MM.1S (cell line): ENCODE measurements around the gene BORCS8.

Experiments
- DNase-seq: peaks from one replicate; pipeline ENCODE4 v3.0.0-alpha.2; 2015
- H2AFZ ChIP-seq: fragments of 300-600 bp; sonication (generic); 2 replicates; pipeline ENCODE4 v1.6.0; 2016; ENCODE audit warnings: antibody characterized with exemption, low read length
- H3F3A ChIP-seq: fragments of 300-600 bp; sonication (generic); 2 replicates; pipeline ENCODE4 v1.6.1; 2016; ENCODE audit warnings: mild to moderate bottlenecking, antibody characterized with exemption, low read length, moderate library complexity, mixed read lengths; ENCODE audit not compliant: insufficient read depth
- H3K27ac ChIP-seq: fragments of 300-600 bp; sonication (generic); 2 replicates; pipeline ENCODE4 v1.5.1; 2016; ENCODE audit warnings: mild to moderate bottlenecking, low read length
- H3K27me3 ChIP-seq: fragments of 300-600 bp; sonication (generic); replicated peaks from 2 replicates; pipeline ENCODE4 v1.6.0; 2016; ENCODE audit warnings: low read length; ENCODE audit not compliant: insufficient read depth
- H3K36me3 ChIP-seq: fragments of 300-600 bp; sonication (generic); replicated peaks from 2 replicates; pipeline ENCODE4 v1.6.1; 2016; ENCODE audit warnings: mild to moderate bottlenecking, low read length, mixed read lengths; ENCODE audit not compliant: insufficient read depth
- H3K4me1 ChIP-seq: fragments of 300-600 bp; sonication (generic); 2 replicates; pipeline ENCODE4 v1.6.1; 2016; ENCODE audit warnings: low read length, mixed read lengths
- H3K4me2 ChIP-seq: fragments of 300-600 bp; sonication (generic); 2 replicates; pipeline ENCODE4 v1.6.0; 2016; ENCODE audit warnings: low read depth, low read length
- H3K4me3 ChIP-seq: fragments of 300-600 bp; sonication (generic); 2 replicates; pipeline ENCODE4 v1.5.1; 2016; ENCODE audit warnings: low read length, mixed read lengths
- H3K79me2 ChIP-seq: fragments of 300-600 bp; sonication (generic); 2 replicates; pipeline ENCODE4 v1.6.1; 2016; ENCODE audit warnings: mixed run types, low read length, mixed read lengths
- H3K9ac ChIP-seq: fragments of 300-600 bp; sonication (generic); 2 replicates; pipeline ENCODE4 v1.6.1; 2016; ENCODE audit warnings: low read length, mixed read lengths
- H3K9me2 ChIP-seq: fragments of 300-600 bp; sonication (generic); replicated peaks from 2 replicates; pipeline ENCODE4 v1.6.1; 2016; ENCODE audit warnings: mild to moderate bottlenecking, low read length, mixed read lengths; ENCODE audit not compliant: insufficient read depth
- H3K9me3 ChIP-seq: fragments of 300-600 bp; sonication (generic); replicated peaks from 2 replicates; pipeline ENCODE4 v1.6.1; 2016; ENCODE audit warnings: mild to moderate bottlenecking, low read length, mixed read lengths; ENCODE audit not compliant: insufficient read depth
- H4K20me1 ChIP-seq: fragments of 300-600 bp; sonication (generic); 2 replicates; pipeline ENCODE4 v1.6.1; 2016; ENCODE audit warnings: mild to moderate bottlenecking, low read length, moderate library complexity, mixed read lengths; ENCODE audit not compliant: insufficient read depth
- EZH2 ChIP-seq: fragments of 300-600 bp; sonication (generic); optimal IDR thresholded peaks from 2 replicates; pipeline ENCODE3; 2017; ENCODE audit warnings: low read depth, mild to moderate bottlenecking, antibody characterized with exemption, low read length, mixed read lengths
- EZH2phosphoT487 ChIP-seq: fragments of 300-600 bp; sonication (generic); IDR thresholded peaks from 2 replicates; pipeline ENCODE4 v1.6.1; 2018; ENCODE audit warnings: antibody characterized with exemption, low read length
- TF ChIP-seq, protein P1 (sequence below): fragments of 300-600 bp; sonication (generic); IDR thresholded peaks from 2 replicates; pipeline ENCODE4 v1.5.1; 2016; ENCODE audit warnings: antibody characterized with exemption, low read length, mixed read lengths

Gene BORCS8

GRCh38 chr19:19192078-19192882, at the start of gene BORCS8, which contains the start of gene RFXANK:
TSS of gene BORCS8 (minus strand) at chr19:19192152. CDS start at chr19:19192117, 35 bp downstream.
TSS of gene RFXANK (plus strand) at chr19:19192258. CDS start at chr19:19193947, 1,689 bp downstream.
- H3K4me2 ChIP-seq, result peak within 1 kb of the TSS; percentile 79
- H3K4me1 ChIP-seq, result peaks cover 15% of the 10 kb centered on the region; the same call in 1 of the 2 replicates
- H3K9me3 ChIP-seq, result no peaks in the 10 kb centered on the region
- H3K27ac ChIP-seq, result peak within 1 kb of the TSS; percentile 83
- H3F3A ChIP-seq, result 0 out of 2 replicates have a peak, but pooled peaks cover 8% of the 10 kb centered on the region
- H3K36me3 ChIP-seq, result no peaks in the 10 kb centered on the region
- H4K20me1 ChIP-seq, result no peaks in the 10 kb centered on the region; the same call in 1 of the 2 replicates
- peak; percentile 99 for DNase-seq
- H3K4me3 ChIP-seq, result peak within 1 kb of the TSS; percentile 76
- H3K9me2 ChIP-seq, result no peaks in the 10 kb centered on the region
- peak within 1 kb of the TSS; percentile 99 for H2AFZ ChIP-seq
- no peaks in the 10 kb centered on the region for H3K27me3 ChIP-seq
- H3K9ac ChIP-seq, result peak within 1 kb of the TSS; percentile 91
- TF ChIP-seq, protein P1, sequence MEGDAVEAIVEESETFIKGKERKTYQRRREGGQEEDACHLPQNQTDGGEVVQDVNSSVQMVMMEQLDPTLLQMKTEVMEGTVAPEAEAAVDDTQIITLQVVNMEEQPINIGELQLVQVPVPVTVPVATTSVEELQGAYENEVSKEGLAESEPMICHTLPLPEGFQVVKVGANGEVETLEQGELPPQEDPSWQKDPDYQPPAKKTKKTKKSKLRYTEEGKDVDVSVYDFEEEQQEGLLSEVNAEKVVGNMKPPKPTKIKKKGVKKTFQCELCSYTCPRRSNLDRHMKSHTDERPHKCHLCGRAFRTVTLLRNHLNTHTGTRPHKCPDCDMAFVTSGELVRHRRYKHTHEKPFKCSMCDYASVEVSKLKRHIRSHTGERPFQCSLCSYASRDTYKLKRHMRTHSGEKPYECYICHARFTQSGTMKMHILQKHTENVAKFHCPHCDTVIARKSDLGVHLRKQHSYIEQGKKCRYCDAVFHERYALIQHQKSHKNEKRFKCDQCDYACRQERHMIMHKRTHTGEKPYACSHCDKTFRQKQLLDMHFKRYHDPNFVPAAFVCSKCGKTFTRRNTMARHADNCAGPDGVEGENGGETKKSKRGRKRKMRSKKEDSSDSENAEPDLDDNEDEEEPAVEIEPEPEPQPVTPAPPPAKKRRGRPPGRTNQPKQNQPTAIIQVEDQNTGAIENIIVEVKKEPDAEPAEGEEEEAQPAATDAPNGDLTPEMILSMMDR, result no peak
- TF ChIP-seq EZH2 (no peak), EZH2phosphoT487 (no peak)
- peaks cover 38% of the 10 kb centered on the region for H3K79me2 ChIP-seq

GRCh38 chr19:19240476-19240875, 48.5 kb upstream of the BORCS8 start:
- H3K4me2 ChIP-seq, result no peak overlapping the region
- no peaks in the 10 kb centered on the region for H3F3A ChIP-seq
- H3K4me3 ChIP-seq, result no peak overlapping the region
- TF ChIP-seq EZH2phosphoT487, result no peak
- TF ChIP-seq, protein P1, result no peak
- no peak for TF ChIP-seq EZH2
- no peaks in the 10 kb centered on the region for H4K20me1 ChIP-seq
- no peaks in the 10 kb centered on the region for H3K9me2 ChIP-seq
- H3K9ac ChIP-seq, result no peak overlapping the region
- H2AFZ ChIP-seq, result no peak overlapping the region
- no peaks in the 10 kb centered on the region for H3K36me3 ChIP-seq
- no peak overlapping the region for H3K27ac ChIP-seq
- no peak for DNase-seq
- peaks cover 31% of the 10 kb centered on the region for H3K27me3 ChIP-seq
- no peaks in the 10 kb centered on the region for H3K9me3 ChIP-seq
- H3K4me1 ChIP-seq, result no peaks in the 10 kb centered on the region
- H3K79me2 ChIP-seq, result no peaks in the 10 kb centered on the region

GRCh38 chr19:19239675-19240074, 47.7 kb upstream of the BORCS8 start:
- Histone ChIP-seq H4K20me1 (no peaks in the 10 kb centered on the region), H3K9me3 (no peaks in the 10 kb centered on the region), H3K36me3 (no peaks in the 10 kb centered on the region), H3K27me3 (peaks cover 30% of the 10 kb centered on the region), H3K79me2 (no peaks in the 10 kb centered on the region), H3F3A (no peaks in the 10 kb centered on the region), H3K4me3 (no peak overlapping the region), H2AFZ (no peak overlapping the region), H3K9me2 (no peaks in the 10 kb centered on the region), H3K4me2 (no peak overlapping the region), H3K27ac (no peak overlapping the region), H3K4me1 (no peaks in the 10 kb centered on the region), H3K9ac (no peak overlapping the region)
- DNase-seq, result no peak
- no peak for TF ChIP-seq EZH2phosphoT487
- TF ChIP-seq EZH2, result no peak
- TF ChIP-seq, protein P1, result no peak
